ENCODE measurements around the gene ZNF581.

ZNF581 gene

DNA sequence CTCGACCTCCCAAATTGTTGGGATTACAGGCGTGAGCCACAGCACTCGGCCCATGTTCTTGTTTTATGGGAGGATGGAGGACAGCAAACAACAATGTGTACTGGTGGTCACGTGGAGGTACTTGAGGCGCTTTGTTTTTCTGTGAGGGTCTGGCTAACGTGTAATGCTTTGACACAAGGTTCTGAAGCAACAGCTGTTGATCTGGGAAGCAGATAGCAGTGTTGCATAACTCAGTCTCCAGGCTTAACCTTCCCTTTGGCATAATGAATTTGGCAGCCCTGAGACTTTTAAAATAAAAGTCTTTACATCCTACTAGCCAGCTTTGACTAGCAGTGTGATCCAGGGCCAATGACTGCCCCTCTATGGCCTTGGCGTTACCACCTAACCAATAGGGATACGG lies 9.6 kb upstream of the ZNF581 start:
- DNase-seq, result no peak

DNA sequence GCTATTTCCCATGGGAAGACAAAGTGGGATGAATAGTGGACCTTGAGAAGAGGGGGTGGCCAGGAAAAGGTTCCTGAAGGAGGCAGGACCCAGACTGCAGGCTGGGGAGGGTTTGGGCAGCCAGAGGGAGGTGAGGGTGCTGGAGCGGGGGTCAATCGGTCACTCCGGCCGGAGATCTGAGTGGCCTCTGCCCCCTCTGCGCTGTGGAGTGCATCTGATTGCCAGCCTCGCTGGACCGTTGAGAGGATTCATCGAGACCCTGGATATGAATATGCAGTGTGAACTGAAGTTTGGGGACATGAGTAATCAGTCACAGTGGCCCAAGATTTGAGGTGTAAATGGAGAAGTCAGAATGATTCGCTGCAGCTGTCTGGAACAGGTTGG lies 8.1 kb upstream of the ZNF581 start:
- DNase-seq, result no peak

DNA sequence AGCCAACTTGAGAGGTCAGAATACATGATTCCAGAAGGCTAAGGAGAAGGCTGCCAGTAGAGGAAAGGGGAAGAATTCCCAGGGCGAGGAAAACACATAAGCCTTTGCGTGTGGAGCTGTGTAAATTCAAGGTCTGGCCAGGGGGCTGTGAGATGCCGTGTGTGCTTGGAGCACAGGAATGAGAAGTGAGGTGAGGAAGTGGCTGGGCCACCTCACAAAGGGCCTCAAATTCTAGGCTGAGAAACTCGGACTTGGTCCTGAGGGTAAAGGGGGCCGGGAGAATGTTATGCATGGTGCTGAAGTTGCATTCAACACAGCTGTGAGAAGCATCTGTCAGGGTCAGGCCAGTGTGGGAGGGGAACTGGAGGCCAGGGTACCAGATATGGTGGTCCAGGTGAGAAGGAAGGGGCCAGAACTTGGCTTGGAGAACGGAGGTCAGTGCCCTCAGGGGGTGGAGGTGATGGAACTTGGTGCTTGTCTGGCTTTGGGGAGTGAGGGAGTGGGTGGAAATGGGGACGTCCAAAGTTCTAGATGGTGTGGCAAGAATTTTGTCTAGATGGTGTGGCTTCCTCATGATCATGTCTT lies 7.5 kb upstream of the ZNF581 start:
- no peak for DNase-seq

DNA sequence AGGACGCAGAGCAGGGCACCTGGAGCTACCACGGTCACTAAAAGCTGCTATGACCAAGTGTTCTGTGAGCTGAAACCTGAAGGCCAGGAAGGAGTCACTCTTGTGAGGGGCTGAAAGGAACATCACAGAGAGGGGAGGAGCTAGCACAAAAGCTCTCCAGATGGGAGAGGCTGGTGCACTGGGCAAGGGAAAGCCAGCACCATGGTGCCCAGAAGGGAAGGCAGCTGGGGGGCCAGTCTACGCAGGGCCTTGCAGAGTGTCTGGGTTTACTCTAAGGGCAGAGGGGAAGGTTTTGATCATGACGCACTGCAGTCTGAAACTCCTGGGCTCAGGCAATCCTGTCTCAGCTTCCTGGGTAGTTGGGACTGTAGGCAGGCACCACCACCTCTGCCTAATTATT lies 6.7 kb upstream of the ZNF581 start:
- DNase-seq, result no peak

DNA sequence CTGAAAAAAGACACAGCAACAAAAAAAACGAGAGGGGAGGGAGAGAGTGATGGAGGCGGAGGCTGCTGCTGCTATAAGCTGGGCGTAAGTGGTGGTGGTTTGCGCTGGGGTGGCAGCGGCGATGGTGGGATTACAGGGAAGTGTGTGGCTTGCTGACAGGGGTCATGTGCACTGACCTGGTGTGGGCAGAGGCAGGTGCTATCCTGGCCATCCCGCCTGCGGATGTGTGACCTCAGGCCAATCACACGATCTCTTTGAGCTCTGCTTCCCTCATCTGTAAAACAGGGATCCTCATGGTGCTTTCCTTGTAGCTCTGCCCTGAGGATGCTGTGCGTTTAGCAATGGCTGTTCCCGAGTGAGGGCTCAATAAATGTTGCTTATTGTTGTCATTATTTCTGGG lies 5.9 kb upstream of the ZNF581 start:
- DNase-seq, result no peak

DNA sequence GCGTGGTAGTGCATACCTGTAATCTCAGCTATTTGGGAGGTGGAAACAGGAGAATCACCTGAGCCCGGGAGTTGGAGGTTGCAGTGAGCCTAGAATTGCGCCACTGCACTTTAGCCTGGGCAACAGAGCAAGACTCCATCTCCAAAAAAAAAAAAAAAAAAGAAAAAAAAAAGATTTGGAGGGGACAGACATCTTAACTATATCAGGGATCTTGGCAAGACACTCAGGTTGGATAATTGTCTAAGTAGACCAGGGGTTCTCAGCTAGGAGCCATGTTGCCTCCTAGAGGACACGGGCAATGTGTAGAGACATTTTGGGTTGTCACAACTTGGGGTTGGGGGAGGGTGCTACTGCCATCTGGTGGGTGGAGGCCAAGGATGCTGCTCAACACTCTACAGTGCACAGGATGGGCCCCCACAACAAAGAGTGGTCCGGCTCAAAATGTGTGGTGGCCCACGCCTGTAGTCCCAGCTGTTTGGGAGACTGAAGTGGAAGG lies 4.5 kb upstream of the ZNF581 start:
- peak; percentile 33 for DNase-seq

DNA sequence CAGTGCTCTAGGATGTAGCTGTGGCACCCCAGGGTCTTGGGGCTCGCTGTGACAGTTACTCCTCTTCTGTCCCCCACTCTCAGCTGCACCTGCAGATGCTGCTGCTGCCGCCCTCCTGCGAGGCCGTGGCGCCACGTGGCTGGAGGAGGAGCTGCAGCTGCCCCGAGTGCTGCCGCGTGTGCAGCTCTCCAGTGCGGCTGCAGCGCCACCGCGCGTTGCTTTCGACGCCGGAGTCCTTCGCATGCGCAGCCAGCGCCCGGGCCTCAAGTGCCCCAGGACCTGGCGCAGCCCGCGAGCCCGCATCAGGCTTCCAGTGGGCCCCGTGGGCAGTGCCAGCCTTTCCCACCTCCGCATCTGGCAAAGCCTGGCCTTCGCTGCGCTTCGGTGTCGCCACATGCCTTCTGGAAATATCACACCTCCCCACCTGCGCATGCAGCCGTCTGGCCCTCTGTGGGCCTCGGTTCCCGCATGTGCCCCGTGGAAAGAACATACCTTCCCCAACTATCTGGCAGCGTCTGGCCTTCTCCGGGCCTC lies 3.3 kb upstream of the ZNF581 start:
- peak; percentile 72 for DNase-seq

DNA sequence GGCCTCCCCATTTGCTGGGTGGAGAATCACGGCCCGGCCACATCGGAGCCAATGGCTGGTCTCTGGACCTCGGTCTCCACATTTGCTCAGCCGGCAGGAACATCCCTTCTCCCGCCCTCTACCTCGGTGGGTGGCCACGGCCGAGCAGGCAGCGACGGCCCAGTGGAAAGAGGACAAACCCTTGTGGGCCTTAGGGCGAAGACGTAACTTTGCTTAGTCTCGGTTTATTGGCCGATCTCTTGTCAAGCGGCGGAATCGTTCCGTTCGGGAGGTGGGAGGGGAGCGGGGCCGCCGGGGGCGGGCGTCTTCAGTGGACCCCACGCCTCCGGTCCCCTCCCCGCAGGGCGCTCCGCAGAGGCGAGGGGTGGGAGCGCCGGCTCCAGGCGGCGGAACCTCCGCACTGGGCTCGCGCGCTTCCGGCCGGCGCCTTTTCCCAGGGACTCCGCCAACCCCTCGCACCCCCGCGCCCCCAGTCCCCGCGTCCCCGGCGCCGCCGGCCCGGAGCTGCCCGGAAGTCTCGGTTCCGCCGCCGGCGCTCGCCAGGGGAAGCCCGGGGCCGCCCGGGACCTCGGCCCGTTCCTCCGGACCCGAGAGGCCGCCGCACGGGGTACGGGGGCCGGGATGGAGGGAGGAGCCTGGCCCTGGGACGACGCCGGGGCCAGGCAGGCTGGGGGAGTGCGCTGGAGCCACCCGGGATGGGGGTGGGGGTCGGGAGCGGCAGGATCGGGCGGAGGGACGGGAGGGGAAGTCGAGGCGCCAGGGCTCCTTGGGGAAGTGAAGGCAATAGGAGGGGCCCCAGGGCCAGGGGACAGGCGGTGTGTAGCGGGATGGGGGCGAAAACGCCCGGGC lies 2.6 kb upstream of the ZNF581 start, which contains the start of gene ZNF580:
Gene ZNF580, plus strand, starts transcription at position 426 of the 849 bp plus-strand sequence. CDS start 1,507 bp downstream, outside the sequence.
- DNase-seq, result peak; percentile 93

DNA sequence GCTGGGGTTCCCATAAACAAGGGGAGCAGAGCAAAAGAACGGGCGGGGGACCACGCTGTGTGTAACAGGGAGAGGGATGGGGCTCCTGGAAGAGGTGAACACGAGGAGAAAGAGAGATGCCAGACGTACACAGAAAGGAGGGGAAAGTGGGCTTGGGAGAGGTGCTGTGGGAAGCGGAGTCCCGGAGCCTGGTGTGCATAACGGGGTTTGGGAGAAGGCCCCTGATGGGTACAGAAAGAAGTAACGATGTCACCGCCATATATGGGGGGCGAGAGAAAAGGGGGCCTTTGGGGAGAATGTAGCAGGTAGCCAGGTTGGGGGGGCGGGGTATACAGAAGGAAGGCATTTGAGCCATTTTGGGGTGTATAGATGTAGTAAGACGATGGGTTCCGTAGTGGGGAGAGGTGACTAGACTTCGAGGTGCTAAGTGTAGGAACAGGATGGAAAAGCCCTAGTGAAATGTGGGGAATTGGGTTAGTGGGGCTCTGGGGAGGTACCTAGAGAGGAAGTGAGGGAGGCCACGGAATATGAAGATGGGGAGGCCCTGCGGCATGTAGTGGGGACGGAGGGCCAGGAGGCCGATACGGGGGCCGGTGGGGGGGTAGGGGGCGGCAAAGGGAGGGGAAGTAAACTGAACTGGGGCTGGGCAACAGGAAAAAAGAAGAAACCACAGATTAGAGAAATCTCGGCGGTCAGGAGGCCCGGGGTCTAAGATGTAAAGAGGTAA lies 1.9 kb upstream of the ZNF581 start:
- DNase-seq, result peak; percentile 76

DNA sequence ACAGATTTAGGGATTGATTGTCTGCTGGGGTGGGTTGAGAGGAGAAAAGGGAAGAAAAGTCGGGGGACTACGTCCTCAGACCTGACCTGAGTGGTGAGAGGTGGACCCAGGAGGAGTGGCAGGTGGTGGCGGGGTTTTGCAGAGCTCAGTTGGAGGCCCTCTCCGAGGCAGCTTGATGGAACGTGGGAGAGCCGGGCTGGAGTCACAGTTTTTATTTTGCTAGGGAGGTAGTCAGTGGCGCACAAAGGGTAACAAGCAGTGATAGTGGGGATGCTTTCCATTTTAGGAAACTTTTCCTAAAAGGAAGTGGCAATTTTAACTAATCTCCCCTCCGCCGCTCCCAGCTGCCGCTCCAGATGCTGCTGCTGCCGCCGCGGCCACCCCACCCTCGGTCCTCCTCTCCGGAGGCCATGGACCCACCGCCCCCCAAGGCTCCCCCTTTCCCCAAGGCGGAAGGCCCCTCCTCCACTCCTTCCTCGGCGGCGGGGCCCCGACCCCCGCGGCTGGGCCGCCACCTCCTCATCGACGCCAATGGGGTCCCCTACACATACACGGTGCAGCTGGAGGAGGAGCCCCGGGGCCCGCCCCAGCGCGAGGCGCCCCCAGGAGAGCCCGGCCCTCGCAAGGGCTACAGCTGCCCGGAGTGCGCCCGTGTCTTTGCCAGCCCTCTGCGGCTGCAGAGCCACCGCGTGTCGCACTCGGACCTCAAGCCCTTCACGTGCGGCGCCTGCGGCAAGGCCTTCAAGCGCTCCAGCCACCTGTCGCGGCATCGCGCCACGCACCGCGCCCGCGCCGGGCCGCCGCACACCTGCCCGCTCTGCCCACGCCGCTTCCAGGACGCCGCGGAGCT lies 1.1 kb upstream of the ZNF581 start:
- peak; percentile 62 for DNase-seq

DNA sequence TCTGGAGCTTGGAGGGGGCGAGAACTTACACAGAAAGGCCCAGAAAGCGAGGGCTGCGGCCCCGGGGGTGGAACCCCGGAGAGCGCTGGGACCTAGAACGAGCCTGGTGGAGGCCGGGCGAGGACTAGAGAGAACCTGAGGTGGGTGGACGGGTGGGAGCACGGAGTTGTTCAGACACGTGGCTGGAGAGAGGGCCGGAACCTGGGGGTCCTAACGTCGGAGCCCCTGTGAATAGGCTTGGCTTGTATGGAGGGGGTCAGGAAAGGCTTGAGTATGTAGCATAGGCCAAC lies 383 bp downstream of the ZNF581 start:
- no peak for DNase-seq

DNA sequence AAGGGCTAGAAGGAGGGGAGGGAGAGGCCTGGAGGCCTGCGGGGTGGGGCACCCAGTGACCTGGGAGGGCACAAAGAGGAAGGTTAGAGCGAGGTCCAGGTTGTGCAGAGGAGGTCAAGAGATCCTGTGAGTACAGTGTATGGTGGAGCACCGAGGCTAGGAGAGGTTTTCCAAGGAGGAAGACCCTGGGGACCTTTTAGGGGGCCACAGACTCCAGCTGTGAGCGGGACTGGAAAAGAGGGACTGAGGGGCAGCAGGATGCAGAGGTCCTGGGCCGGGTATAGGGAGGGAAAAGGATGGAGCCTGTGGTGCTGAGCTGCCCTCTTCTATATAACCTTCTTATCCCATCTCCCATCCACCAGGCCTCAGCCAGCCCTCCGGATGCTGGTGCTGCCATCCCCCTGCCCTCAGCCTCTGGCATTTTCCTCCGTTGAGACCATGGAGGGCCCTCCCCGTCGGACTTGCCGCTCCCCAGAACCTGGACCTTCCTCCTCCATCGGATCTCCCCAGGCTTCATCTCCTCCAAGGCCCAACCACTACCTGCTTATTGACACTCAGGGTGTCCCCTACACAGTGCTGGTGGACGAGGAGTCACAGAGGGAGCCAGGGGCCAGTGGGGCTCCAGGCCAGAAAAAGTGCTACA lies 863 bp downstream of the ZNF581 start:
- DNase-seq, result no peak

DNA sequence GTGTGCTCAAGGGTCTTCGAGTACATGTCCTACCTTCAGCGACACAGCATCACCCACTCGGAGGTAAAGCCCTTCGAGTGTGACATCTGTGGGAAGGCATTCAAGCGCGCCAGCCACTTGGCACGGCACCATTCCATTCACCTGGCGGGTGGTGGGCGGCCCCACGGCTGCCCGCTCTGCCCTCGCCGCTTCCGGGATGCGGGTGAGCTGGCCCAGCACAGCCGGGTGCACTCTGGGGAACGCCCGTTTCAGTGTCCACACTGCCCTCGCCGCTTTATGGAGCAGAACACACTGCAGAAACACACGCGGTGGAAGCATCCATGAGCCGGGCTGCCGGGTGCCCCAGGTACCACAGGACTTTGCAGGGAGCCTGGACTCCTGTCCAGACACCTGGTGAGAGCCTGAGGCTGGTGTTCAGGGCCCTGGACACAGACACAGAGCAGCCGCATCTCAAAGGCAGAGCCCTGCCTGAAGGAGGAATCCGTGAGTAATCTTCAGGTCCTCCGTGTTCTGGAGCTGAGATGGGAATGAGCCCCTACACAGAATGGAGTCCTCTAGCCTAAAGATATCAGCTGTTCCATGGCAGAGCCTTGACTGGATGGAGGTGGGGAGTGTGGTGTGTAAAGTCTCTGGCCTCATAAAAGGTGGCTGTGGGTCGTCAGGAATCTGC lies 1.5 kb downstream of the ZNF581 start:
- no peak for DNase-seq

DNA sequence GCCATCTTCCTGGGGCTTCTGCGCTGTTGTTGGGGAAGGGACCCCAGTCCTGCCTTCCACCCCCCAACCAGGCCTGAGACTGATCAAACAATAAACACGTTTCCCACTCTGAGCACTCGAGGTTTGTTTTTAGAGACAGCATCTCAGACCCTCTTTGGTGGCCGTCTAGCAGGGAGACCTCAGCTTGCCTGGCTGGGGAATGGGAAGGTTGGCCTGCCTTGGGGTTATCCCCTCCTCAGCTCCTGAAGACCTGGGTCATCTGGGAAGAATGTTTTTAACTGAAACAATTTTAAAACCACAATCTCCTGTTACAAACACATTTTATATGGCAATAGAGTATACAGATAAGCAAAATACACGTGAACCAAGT lies 2.0 kb downstream of the ZNF581 start:
- DNase-seq, result no peak

DNA sequence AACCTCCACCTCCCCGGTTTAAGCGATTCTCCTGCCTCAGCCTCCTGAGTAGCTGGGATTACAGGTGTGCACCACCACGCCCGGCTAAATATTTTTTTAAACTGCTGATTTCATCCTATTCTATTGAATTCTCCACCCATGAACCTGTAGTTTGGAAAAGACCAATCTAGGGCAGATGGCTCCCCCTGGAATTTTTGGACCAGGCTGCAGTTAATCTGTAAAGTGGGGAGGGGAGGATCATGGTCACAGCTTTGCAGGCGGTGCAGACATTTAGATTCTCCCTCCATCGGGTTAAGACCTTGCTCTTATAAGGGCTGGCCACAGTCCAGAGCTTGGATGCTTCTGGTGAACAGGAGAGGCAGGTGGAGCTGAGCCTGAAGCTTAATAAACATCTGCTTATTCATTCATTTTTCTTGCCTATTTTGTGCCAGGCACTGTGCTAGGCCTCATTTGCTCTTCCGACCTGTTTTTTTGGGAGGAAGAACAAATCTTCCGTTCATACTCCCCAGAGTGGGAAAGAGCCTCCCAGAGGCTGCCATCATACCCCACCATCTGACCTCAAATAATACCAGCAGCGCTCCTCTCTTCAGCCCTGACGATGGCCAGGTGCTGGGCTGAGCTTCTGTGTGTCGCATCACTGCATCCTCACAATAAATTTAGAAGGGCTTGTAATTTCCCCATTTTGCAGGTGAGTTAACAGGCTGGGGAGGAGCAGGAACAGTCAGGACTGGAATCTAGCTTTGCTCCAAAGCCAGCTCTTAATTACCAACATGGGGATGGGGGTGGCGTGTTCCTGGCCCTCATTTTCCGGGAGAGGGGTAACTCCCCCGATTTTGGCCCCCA lies 3.7 kb downstream of the ZNF581 start:
- peak; percentile 18 for DNase-seq

DNA sequence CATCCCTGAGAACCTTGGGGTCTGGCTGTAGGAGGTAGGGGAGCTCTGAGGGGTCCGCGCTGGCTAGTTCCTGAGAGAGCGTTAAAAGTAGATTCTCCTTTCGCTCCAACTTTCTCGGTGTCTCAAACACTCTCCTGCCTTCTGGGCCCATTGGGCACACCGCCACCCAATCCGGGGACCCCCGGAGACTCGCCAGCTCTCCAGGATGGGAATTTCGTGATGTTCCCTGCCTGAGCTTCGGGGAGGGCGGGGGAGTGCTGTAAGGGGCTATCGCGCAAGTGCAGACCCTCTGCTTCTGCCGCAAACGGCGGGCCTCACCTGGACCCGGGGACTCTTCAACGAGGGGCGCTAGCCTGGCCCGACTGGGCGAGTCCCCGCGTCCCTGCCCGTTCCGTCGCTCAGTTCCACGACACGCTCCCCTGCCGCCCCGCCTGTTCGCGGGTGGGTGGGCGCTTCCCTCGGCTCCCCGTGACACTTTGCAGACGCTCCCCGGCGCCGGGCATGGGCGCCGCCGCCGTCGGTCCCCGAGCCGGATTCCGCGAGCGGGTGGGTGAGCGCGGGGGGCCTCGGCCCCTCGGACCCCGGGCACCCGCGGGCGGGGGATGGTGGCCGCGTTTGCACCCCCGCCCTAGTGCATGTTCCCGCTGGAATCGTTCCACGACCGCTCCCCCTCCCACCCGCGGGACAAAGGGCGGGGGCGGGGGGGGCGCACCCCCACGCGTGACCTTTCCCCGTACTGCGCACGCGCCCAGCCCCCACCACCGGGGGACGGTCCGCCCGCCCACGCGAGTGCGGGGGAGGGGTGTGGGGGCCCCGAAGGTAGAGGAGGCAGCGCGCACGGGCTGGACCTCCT lies 4.5 kb downstream of the ZNF581 start, which contains the start of gene CCDC106:
Gene CCDC106, plus strand, starts transcription at position 481 of the 853 bp plus-strand sequence. CDS start 835 bp downstream, outside the sequence.
- DNase-seq, result peak; percentile 55

DNA sequence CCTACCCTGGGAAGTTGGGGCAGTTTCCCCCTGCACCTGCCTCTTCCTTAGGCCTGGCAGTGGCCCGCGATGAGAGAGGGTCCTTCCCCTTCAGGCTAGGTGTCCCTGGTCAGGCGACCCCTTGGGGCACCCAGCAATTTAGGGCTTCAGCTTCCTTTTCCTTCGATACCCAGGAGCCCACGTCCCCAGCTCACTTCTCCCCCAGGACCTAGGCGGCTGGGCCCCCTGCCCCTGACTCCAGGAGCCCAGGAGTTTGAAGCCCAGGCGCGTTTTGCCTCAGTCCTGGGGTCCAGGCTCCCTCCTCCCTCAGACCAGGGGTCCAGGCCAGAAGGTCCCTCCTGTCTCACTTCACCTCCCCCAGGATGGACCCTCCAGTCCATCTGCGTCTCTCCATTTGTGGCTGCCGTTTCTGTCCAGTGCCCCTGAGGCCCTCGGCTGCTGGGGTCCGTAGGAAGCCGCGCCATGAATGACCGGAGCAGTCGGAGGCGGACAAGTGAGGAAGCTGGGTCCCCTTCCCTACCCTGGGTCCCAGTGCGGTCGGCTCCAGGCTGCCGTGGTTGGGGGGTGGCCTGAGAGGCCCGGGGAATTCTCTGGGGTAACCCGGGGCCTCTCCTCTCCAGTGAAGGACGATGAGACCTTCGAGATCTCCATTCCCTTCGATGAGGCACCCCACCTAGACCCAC lies 5.3 kb downstream of the ZNF581 start:
- DNase-seq, result peak; percentile 24

DNA sequence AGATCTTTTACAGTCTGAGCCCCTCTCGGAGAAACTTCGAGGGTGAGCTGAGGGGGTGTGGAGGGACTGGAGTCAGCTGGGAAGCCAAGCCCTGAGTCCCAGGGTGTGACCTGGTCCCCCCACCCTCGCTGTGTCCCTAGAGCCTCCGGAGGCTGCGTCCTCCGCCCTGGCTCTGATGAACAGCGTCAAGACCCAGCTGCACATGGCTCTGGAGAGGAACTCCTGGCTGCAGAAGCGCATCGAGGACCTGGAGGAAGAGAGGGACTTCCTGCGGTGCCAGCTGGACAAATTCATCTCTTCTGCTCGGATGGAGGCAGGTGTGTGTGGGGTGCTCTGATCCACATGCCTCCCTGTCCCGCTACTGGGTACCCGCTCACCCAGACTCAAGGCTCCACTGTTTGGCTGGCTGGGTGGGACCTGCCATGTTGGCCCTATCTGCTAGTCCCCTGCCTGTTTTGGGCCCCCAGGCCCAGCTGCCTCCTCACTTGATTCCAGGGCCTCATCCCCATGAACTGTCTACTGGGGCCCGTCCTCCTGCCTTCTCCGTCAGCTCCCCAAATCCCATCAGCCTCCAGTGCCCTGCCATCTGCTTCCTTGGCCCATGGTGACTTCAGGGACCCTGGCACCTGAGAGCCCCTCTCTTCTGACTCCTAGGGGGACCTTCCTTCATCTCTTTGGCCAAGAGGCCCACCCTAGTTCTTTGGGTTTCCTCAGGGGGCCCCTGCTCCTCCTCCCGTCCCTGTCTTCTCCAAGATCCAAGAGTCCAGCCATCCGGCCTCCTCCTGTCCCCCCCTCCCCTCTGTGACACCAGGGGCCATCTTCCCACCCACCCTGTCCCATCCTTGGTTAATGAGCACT lies 6.0 kb downstream of the ZNF581 start:
- no peak for DNase-seq

All from NCI-H146 (cell line).